Activated T-cell treated with anti-CD3 and anti-CD28 coated beads, Interleukin-2, amount 50 U/mL, for 48 hours (primary cell): Measurements from ENCODE around the gene DACT2.

Experiments
- DNase-seq, 2 experiments: peaks; one replicate each; pipeline ENCODE4 v3.0.0-alpha.2; 2020

DACT2 gene

GRCh38 chr6:168263351-168263905, 56.1 kb downstream of the DACT2 start:
- no peak for DNase-seq

- no peak for DNase-seq
Observed at GRCh38 chr6:168261234-168261633, 58.3 kb downstream of the DACT2 start.

- no peak for DNase-seq
Observed at GRCh38 chr6:168260420-168260987, 59.1 kb downstream of the DACT2 start.

GRCh38 chr6:168258795-168259194, 60.8 kb downstream of the DACT2 start:
- DNase-seq = no peak

- DNase-seq = no peak
Observed at GRCh38 chr6:168256940-168257339, 62.6 kb downstream of the DACT2 start.
